ENCODE results near the gene VAV1. TPM values are rescaled to one million over a fixed set of nuclear protein-coding genes. Genes with fewer than 3 reads are reported as not detected.

Gene VAV1
- total RNA-seq, 1 experiment from 2014 or later = 46.0 TPM

DNA sequence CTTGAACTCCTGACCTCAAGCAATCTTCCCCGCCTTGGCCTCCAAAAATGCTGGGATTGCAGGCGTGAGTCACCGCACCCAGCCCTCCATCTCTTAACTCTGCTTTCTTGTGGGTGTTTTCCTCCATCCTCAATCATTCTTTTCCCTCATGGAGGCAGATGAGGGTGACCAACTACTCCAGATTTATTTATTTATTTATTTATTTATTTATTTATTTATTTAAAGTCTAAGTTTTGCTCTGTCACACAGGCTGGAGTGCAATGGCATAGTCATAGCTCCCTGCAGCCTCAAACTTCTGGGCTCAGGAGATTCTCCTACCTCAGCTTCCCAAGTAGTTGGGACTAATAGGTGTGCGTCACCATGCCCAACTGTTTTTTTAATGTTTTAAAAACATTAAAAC, 14.9 kb downstream of the VAV1 start:
- H3K79me2 ChIP-seq (ENCODE audit: low read length) = peaks cover 81% of the 10 kb centered on the region
- H3K27ac ChIP-seq (ENCODE audit: low read length) = no peak overlapping the region

DNA sequence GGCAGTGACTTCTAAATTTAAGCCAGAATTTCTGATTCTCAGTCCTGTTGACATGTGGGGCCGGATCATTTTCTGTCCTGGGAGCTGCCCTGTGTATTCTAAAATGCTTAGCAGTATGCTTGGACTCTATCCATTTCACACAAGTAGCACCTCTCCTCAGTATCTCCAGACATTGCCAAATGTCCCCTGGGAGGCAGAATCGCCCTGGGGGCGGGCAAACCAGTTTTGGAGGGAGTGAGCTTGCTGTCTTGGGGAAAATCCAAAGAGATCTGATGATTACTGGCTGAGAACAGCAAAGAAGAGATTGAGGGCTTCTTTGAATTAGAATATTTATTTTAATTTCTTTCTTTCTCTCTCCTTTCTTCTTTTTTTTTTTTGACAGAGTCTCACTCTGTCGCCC, 16.4 kb downstream of the VAV1 start:
- Histone ChIP-seq H2AFZ (ENCODE audit: low read length) (no peak overlapping the region), H3K27me3 (ENCODE audit: low read length) (no peaks in the 10 kb centered on the region), H4K20me1 (ENCODE audit: insufficient read depth, low read depth, low read length) (peaks cover 6% of the 10 kb centered on the region; the same call in 1 of the 2 replicates), H3K9me2 (replicated peaks; ENCODE audit: insufficient read depth, low read length) (no peaks in the 10 kb centered on the region), H3K9me3 (ENCODE audit: low read length) (no peaks in the 10 kb centered on the region), H3K4me1 (ENCODE audit: low read length) (peaks cover 28% of the 10 kb centered on the region), H3K4me3 (ENCODE audit: low read length) (no peak overlapping the region), H3K79me2 (ENCODE audit: low read length) (peaks cover 80% of the 10 kb centered on the region), H3K4me2 (ENCODE audit: low read depth, low read length, poor library complexity, severe bottlenecking) (no peak overlapping the region), H3K36me3 (ENCODE audit: insufficient read depth, low read length) (peaks cover 4% of the 10 kb centered on the region; the same call in 1 of the 2 replicates), H3K27ac (ENCODE audit: low read length) (peak overlapping the region; percentile 32; the same call in 1 of the 2 replicates), H3K9ac (ENCODE audit: low read length) (0 out of 2 replicates have a peak overlapping the region, but pooled peaks have one; percentile 37)
- no peak for DNase-seq

More for the DNA sequence above, 14.9 kb downstream of the VAV1 start:
- Histone ChIP-seq H3K9me2 (replicated peaks; ENCODE audit: insufficient read depth, low read length) (no peaks in the 10 kb centered on the region), H3K4me3 (ENCODE audit: low read length) (no peak overlapping the region), H3K4me1 (ENCODE audit: low read length) (peaks cover 28% of the 10 kb centered on the region), H3K4me2 (ENCODE audit: low read depth, low read length, poor library complexity, severe bottlenecking) (no peak overlapping the region), H3K36me3 (ENCODE audit: insufficient read depth, low read length) (peaks cover 4% of the 10 kb centered on the region; the same call in 1 of the 2 replicates), H3K9me3 (ENCODE audit: low read length) (no peaks in the 10 kb centered on the region), H2AFZ (ENCODE audit: low read length) (no peak overlapping the region), H3K27me3 (ENCODE audit: low read length) (no peaks in the 10 kb centered on the region), H3K9ac (ENCODE audit: low read length) (no peak overlapping the region), H4K20me1 (ENCODE audit: insufficient read depth, low read depth, low read length) (peaks cover 6% of the 10 kb centered on the region; the same call in 1 of the 2 replicates)
- no peak for DNase-seq

DNA sequence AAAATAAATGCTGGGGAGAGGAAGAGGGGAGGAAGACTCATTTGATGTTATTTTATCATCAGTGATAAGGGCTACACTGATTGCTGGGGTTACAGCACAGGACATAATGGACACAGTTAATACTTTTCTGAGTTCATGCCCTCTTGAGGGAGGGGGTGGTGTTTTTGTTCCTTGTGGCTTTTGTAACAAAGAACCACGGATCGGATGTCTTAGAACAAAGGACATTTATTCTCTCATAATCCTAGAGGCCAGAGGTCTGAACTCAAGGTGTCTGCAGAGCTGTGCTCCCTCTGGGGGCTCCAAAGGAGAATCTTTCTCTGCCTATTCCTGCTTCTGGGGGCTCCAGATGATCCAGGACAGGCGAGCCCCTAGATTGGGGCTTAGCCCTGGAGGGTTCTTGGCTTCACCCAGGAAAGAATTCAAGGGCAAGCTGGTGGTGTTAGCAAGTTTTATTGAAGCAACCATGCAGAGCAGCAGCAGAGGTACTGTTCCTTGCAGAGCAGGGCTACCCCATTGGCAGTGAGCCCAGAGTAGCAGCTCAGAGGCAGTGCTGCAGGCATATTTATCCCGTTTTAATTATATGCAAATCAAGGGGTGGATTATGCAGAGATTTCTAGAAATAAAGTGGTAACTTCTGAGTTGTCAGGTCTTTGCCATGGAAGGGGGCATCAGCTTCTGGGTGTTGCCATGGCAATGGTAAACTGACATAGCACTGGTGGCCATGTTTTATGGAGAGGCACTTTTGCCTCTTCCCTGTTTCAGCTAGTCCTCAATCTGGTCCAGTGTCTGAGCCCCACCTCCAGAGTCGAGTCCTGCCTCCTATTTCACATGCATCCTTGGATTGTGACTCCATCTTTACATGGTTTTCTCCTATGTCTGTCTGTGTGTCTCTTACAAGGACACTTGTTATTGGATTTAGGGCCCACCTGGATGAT, 18.0 kb downstream of the VAV1 start:
- H3K9me2 ChIP-seq (replicated peaks; ENCODE audit: insufficient read depth, low read length) = no peaks in the 10 kb centered on the region
- H3K79me2 ChIP-seq (ENCODE audit: low read length) = peaks cover 80% of the 10 kb centered on the region
- peak; percentile 79 for DNase-seq
- peak overlapping the region; percentile 45 for H3K4me2 ChIP-seq (ENCODE audit: low read depth, low read length, poor library complexity, severe bottlenecking)
- peaks cover 6% of the 10 kb centered on the region; the same call in 1 of the 2 replicates for H4K20me1 ChIP-seq (ENCODE audit: insufficient read depth, low read depth, low read length)
- no peak overlapping the region for H2AFZ ChIP-seq (ENCODE audit: low read length)
- H3K27ac ChIP-seq (ENCODE audit: low read length) = peak overlapping the region; percentile 84
- no peaks in the 10 kb centered on the region for H3K9me3 ChIP-seq (ENCODE audit: low read length)
- peak overlapping the region; percentile 36 for H3K9ac ChIP-seq (ENCODE audit: low read length)
- H3K4me1 ChIP-seq (ENCODE audit: low read length) = peaks cover 28% of the 10 kb centered on the region
- peak overlapping the region; percentile 26; the same call in 1 of the 2 replicates for H3K4me3 ChIP-seq (ENCODE audit: low read length)
- no peaks in the 10 kb centered on the region for H3K27me3 ChIP-seq (ENCODE audit: low read length)
- H3K36me3 ChIP-seq (ENCODE audit: insufficient read depth, low read length) = peaks cover 4% of the 10 kb centered on the region; the same call in 1 of the 2 replicates

DNA sequence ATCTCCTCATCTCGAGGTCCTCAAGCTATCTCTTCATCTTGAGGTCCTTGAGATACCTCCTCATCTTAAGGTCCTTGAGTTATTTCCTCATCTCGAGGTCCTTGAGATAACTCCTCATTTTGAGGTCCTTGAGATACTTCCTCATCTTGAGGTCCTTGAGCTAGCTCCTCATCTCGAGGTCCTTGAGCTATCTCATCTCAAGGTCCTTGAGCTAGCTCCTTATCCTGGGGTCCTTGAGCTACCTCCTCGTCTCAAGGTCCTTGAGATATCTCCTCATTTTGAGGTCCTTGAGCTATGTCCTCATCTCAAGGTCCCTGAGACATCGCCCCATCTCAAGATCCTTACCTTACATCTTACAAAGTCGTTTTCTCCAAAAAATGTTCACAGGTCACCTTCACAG, 18.7 kb downstream of the VAV1 start:
- DNase-seq = no peak
- Histone ChIP-seq H3K79me2 (ENCODE audit: low read length) (peaks cover 81% of the 10 kb centered on the region), H3K9me3 (ENCODE audit: low read length) (no peaks in the 10 kb centered on the region), H3K9ac (ENCODE audit: low read length) (no peak overlapping the region), H3K27ac (ENCODE audit: low read length) (peak overlapping the region; percentile 84; the same call in 1 of the 2 replicates), H3K4me1 (ENCODE audit: low read length) (peaks cover 31% of the 10 kb centered on the region), H3K9me2 (replicated peaks; ENCODE audit: insufficient read depth, low read length) (no peaks in the 10 kb centered on the region), H3K36me3 (ENCODE audit: insufficient read depth, low read length) (no peaks in the 10 kb centered on the region), H3K4me3 (ENCODE audit: low read length) (no peak overlapping the region), H3K4me2 (ENCODE audit: low read depth, low read length, poor library complexity, severe bottlenecking) (no peak overlapping the region), H2AFZ (ENCODE audit: low read length) (no peak overlapping the region), H3K27me3 (ENCODE audit: low read length) (no peaks in the 10 kb centered on the region), H4K20me1 (ENCODE audit: insufficient read depth, low read depth, low read length) (peaks cover 6% of the 10 kb centered on the region; the same call in 1 of the 2 replicates)

DNA sequence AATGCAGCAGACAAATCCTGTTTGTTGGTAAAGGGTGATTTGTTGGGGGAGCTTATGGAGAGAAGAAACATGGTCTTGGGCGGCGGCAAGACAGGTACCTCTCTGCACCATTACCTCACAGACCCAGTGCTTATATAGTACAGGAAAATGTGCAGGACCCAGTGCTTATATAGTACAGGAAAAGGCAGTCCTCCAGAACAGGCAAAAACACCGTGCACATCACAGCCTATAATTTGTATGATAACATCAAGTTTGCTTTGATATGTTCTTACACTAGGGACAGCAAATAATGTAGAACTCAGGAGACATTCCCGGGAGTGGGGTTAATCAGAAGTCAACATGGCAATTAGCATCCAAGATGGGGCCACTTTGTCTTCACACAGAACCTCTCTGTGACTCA, 20.9 kb downstream of the VAV1 start:
- peaks cover 10% of the 10 kb centered on the region for H4K20me1 ChIP-seq (ENCODE audit: insufficient read depth, low read depth, low read length)

DNA sequence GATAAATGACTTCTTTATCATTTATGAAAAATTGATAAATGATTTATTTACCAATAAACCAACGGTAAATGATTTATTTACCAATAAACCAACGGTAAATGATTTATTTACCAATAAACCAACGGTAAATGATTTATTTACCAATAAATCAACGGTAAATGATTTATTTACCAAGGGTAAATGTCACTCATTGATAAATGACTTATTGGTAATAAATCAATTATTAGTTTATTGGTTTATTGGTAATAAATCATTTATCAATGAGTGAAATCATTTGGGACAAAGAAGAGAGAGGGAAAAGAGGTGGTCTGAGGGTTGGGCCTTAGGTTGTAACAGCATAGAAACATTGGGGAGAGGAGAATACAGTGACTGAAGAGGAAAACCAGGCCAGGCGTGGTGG, 21.5 kb downstream of the VAV1 start:
- Histone ChIP-seq H3K9me3 (ENCODE audit: low read length) (no peaks in the 10 kb centered on the region), H3K27me3 (ENCODE audit: low read length) (no peaks in the 10 kb centered on the region), H3K79me2 (ENCODE audit: low read length) (peaks cover 90% of the 10 kb centered on the region), H3K9me2 (replicated peaks; ENCODE audit: insufficient read depth, low read length) (no peaks in the 10 kb centered on the region), H3K9ac (ENCODE audit: low read length) (no peak overlapping the region), H3K27ac (ENCODE audit: low read length) (no peak overlapping the region), H3K36me3 (ENCODE audit: insufficient read depth, low read length) (no peaks in the 10 kb centered on the region), H2AFZ (ENCODE audit: low read length) (no peak overlapping the region), H4K20me1 (ENCODE audit: insufficient read depth, low read depth, low read length) (peaks cover 10% of the 10 kb centered on the region), H3K4me2 (ENCODE audit: low read depth, low read length, poor library complexity, severe bottlenecking) (no peak overlapping the region), H3K4me1 (ENCODE audit: low read length) (peaks cover 31% of the 10 kb centered on the region), H3K4me3 (ENCODE audit: low read length) (no peak overlapping the region)
- DNase-seq = no peak

More for the DNA sequence above, 20.9 kb downstream of the VAV1 start:
- Histone ChIP-seq H3K27ac (ENCODE audit: low read length) (no peak overlapping the region), H3K4me1 (ENCODE audit: low read length) (peaks cover 36% of the 10 kb centered on the region), H3K9me3 (ENCODE audit: low read length) (no peaks in the 10 kb centered on the region), H3K36me3 (ENCODE audit: insufficient read depth, low read length) (no peaks in the 10 kb centered on the region), H3K79me2 (ENCODE audit: low read length) (peaks cover 90% of the 10 kb centered on the region), H3K9ac (ENCODE audit: low read length) (no peak overlapping the region), H2AFZ (ENCODE audit: low read length) (no peak overlapping the region), H3K9me2 (replicated peaks; ENCODE audit: insufficient read depth, low read length) (no peaks in the 10 kb centered on the region), H3K4me2 (ENCODE audit: low read depth, low read length, poor library complexity, severe bottlenecking) (no peak overlapping the region), H3K27me3 (ENCODE audit: low read length) (no peaks in the 10 kb centered on the region), H3K4me3 (ENCODE audit: low read length) (no peak overlapping the region)
- no peak for DNase-seq

DNA sequence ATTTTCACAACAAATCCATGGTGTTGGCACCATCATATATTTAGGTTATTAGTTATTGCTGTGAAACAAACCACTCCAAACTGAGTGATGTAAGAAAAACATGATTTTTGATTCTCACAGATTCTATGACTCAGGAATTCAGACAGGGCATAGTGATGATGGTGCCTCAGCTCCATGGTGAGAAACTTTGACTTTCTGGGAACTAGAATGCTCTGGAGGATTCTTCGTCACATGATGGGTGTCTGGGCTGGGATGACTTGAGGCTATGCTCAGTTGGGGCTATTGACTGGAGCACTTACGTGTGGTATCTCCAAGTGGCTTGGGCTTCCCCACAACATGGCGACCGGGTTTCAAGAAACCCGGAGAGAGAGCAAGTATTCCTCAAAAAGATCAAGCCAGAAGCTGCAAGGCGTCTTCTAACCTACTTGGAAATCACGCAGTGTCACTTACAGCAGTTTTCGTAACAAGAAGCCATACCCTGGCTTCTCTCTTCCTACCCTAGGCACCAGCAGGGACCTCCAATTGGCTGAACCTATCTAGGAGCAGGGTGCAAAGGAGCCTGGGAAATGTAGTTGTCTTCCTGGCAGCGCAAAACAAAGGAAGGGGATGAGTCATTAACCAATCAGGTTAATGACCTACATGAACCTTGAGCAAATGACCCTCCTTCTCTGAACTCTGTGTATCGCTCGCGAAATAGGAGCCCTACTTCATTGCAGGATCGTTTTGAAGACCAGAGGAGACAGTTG, 22.4 kb downstream of the VAV1 start:
- Histone ChIP-seq H3K9ac (ENCODE audit: low read length) (no peak overlapping the region), H4K20me1 (ENCODE audit: insufficient read depth, low read depth, low read length) (peaks cover 10% of the 10 kb centered on the region), H3K36me3 (ENCODE audit: insufficient read depth, low read length) (no peaks in the 10 kb centered on the region), H3K79me2 (ENCODE audit: low read length) (peaks cover 93% of the 10 kb centered on the region), H3K27ac (ENCODE audit: low read length) (no peak overlapping the region), H3K4me2 (ENCODE audit: low read depth, low read length, poor library complexity, severe bottlenecking) (no peak overlapping the region), H3K27me3 (ENCODE audit: low read length) (no peaks in the 10 kb centered on the region), H2AFZ (ENCODE audit: low read length) (no peak overlapping the region), H3K9me3 (ENCODE audit: low read length) (no peaks in the 10 kb centered on the region), H3K4me3 (ENCODE audit: low read length) (no peak overlapping the region), H3K4me1 (ENCODE audit: low read length) (peaks cover 27% of the 10 kb centered on the region), H3K9me2 (replicated peaks; ENCODE audit: insufficient read depth, low read length) (no peaks in the 10 kb centered on the region)
- no peak for DNase-seq

DNA sequence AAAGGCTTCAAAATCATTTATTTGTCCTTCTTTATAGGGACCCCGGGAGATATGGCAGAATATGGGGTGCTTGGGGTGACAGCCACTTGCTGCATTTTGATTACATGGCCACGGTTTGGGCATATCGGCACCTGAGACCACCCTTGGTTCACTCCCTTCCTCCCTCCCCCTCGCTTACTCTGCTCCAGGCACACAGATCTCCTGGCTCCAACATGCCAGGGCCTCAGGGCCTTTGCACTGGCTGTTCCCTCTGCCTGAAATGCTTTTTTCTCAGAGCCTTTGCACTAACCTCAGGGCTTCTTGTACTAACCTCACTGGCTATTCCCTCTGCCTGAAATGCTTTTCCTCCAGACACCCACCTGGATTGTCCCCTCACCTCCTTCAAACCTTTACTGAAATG, 23.8 kb downstream of the VAV1 start:
- peaks cover 5% of the 10 kb centered on the region; the same call in 1 of the 2 replicates for H4K20me1 ChIP-seq (ENCODE audit: insufficient read depth, low read depth, low read length)
- H3K4me3 ChIP-seq (ENCODE audit: low read length) = no peak overlapping the region
- no peak for DNase-seq
- no peak overlapping the region for H3K9ac ChIP-seq (ENCODE audit: low read length)
- H3K4me2 ChIP-seq (ENCODE audit: low read depth, low read length, poor library complexity, severe bottlenecking) = no peak overlapping the region
- no peaks in the 10 kb centered on the region for H3K27me3 ChIP-seq (ENCODE audit: low read length)
- no peaks in the 10 kb centered on the region for H3K9me3 ChIP-seq (ENCODE audit: low read length)
- no peak overlapping the region for H2AFZ ChIP-seq (ENCODE audit: low read length)
- no peaks in the 10 kb centered on the region for H3K36me3 ChIP-seq (ENCODE audit: insufficient read depth, low read length)
- peaks cover 85% of the 10 kb centered on the region for H3K79me2 ChIP-seq (ENCODE audit: low read length)
- no peaks in the 10 kb centered on the region for H3K9me2 ChIP-seq (replicated peaks; ENCODE audit: insufficient read depth, low read length)
- H3K27ac ChIP-seq (ENCODE audit: low read length) = no peak overlapping the region
- H3K4me1 ChIP-seq (ENCODE audit: low read length) = peaks cover 28% of the 10 kb centered on the region
